Measurements from ENCODE around the gene MAFF.
A peak's percentile ranks its signal among the peaks of the same experiment; 100 is the strongest.
"Not testable (repeated sequence)": the region's sequence is repeated elsewhere in the genome, so short reads cannot be mapped to it uniquely, and the experiment has no call there.

The MAFF gene

GRCh38 chr22:38201711-38202436 is at the start of gene MAFF:
MAFF (plus strand) TSS chr22:38201994; CDS start chr22:38213854, 11,860 bp downstream.
- peak; percentile 85 for DNase-seq

- no peak for DNase-seq
Measured at GRCh38 chr22:38153821-38154562, 47.8 kb upstream of the MAFF start.

DNA sequence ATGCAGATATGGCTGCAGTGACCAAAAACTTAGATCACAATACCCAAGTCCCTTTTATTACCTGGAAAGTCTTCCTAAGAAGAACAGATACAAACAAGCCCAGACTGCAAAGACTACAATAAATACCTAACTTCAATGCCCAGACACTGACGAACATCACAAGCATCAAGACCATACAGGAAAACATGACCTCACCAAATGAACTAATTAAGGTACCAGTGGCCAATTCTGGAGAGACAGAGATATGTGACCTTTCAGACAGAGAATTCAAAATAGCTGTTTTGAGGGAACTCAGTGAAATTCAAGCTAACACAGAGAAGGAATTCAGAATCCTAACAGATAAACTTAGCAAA is 47.3 kb upstream of the MAFF start:
- not testable (repeated sequence) for DNase-seq

DNA sequence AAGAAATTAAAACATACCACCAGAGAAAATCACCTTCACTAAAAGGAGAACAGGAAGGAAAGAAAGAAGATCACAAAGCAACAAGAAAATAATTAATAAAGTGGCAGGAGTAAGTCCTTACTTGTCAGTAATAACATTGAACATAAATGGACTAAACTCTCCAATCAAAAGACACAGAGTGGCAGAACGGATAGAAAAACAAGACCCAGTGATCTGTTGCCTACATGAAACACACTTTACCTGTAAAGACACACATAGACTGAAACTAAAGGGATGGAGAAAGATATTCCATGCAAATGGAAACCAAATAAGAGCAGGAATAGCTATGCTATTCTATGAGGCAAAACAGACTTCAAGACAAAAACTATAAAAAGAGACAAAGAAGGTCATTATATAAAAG is 46.1 kb upstream of the MAFF start:
- DNase-seq: no peak

DNA sequence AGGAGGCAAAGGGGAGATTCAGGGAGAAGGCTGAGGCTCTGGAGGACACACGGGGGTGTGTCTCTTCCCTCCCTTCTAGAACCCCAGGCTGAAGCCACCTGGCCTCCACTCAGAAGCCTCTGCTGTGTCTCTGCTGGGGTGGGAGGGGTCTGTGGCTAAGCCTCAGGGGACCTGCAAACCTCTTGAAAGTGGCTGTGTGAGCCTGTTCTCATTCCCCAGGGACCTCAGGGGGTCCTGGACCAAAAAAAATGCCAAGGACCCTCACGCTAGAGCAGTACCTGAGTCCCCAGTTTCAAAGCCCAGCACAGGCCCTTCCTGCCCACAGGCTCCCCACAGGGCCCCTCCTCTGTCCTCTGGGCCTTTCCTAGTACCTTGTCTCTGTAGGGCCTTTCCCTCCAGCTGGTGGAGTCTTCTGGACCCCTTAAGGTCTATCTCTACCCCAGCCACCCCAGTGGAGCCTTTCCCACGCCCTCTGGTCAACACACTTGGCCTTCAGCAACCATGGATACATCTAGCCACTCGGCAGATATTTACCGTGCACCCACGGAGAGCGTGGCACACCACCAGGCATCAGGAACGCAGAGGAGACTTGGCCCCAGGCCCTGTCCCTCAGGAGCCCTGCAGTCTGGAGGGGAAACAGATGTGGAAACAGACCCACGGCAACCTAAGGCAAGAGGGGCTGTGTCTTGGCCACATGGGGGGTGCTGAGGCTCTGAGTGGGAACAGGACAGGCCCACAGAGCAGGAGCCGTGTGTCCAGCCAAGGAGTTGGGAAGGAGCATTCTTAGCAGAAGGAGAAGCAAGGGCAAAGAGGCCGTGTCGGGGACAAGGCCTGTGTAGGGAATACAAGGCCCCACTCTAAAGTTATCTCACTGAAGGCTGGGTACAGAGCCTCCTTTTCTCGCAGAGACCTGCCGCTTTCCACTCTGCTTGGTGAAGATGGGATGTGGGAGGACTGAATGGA is 38.6 kb upstream of the MAFF start:
- DNase-seq: no peak

DNA sequence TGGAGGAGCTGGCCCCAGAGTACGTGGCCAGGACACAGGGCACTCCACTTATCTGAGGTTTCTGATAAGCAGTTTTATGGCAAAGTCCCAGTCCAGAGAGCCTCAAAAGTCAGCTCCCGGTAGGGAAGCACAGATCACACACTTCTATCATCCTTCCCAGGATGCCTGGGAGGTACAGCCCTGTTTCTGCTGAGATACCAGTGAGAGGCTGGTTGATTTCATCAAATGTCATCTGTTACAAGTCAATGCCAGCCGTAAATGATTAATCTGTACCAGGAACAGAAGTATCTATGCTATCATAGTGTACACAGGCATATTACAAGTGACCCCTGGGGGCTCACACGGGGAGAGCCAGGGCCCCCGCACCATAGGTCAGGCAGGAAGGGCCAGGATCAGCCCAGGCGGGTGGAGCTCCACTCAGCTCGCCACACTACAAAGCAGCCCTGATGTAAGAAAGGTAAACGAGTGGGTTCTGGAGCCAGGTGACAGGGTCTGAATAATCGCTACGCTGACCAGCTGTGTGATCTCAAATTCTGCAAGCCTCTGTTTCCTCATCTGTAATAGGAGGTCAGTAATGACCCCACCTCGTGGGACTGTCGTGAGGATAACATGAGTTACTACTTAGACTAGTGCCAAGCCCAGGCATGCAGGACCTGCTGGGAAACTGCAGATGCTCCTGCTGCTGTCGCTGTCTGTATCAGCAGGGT is 37.8 kb upstream of the MAFF start:
- no peak for DNase-seq

DNA sequence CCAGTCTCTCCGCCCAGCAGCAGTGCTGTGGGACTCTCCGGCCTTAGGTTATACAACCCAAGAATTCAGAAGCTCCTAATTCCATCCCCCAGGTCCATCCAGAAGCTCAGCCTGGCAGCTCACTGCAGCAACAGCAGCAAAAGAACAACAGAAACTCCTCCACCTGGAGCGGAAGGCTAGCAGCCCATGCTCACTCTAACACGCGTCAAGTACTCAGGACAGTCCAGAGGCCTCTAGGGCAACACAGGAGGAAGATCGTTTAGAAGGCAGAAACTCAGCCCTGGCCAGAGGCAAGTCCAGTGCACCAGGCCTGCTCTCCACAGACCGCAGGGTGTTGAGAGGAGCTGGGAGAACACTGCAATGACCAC is 37.3 kb upstream of the MAFF start:
- no peak for DNase-seq

DNA sequence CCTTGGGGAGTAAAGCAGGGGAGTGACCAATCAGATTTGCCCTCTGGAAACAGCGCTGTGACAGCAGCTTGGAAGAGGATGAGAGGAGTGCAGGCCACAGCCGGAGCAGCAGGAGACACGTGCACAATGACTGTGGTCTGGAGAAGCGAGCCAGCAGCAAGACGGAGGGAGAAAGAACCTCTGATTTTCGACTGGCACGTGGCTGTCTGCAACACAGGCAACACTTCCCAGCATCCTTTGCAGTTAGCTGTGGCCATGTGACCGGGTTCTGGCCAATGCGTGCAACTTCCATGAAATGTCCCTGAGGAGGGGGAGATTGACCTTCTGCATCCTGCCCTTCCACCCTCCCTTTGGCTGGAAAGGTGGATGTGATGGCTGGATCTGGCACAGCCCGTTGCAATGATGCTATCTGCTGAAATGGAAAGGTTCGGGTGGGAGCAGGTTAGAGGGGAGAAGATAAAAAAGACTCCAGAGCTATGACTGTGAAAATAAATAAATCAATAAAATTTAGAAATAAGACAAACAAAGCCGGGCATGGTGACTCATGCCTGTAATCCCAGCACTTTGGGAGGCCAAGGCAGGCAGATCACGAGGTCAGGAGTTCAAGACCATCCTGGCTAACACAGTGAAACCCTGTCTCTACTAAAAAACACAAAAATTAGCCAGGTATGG is 35.7 kb upstream of the MAFF start:
- DNase-seq: no peak

DNA sequence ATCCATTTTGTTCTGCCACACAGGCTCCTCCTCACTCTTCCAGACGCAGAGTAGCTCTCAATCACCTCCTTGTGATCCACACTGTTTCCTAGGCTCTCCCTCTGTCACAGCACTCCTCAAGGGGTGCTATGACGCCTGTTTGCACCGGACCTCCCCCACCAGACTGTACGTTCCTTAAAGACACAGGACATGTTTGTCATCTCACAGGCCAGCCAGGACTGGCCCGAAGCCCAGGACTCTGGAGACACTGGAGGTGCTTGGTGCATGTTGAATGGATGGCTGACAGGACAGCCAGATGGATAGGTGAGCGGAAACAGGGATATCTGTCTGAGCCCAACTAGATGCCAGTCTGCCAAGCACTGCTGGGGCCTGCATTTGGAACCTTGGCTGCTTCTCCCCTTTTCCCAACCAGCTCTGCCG is 33.8 kb upstream of the MAFF start:
- DNase-seq: no peak

DNA sequence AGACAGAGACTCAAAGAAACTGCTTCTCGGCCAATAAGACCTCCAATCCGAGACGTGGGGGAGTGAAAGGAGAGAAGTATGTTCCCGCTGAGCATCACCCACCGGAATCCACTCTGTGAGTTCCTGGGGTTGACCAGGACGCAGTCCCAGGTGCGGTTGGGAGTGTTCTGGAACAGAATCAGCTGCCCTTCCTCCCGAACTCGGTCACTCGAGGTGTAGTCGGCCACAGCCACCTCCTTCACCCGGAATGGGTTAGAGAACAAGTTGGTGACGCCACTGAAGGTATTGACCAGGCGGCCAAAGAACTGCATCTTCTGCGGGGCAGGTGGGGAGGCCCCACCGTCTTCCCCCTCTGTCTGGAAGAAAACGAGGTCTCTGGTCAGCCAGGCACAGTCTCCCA is 32.7 kb upstream of the MAFF start:
- no peak for DNase-seq

- no peak for DNase-seq
Measured at GRCh38 chr22:38170469-38170868, 31.3 kb upstream of the MAFF start.

DNA sequence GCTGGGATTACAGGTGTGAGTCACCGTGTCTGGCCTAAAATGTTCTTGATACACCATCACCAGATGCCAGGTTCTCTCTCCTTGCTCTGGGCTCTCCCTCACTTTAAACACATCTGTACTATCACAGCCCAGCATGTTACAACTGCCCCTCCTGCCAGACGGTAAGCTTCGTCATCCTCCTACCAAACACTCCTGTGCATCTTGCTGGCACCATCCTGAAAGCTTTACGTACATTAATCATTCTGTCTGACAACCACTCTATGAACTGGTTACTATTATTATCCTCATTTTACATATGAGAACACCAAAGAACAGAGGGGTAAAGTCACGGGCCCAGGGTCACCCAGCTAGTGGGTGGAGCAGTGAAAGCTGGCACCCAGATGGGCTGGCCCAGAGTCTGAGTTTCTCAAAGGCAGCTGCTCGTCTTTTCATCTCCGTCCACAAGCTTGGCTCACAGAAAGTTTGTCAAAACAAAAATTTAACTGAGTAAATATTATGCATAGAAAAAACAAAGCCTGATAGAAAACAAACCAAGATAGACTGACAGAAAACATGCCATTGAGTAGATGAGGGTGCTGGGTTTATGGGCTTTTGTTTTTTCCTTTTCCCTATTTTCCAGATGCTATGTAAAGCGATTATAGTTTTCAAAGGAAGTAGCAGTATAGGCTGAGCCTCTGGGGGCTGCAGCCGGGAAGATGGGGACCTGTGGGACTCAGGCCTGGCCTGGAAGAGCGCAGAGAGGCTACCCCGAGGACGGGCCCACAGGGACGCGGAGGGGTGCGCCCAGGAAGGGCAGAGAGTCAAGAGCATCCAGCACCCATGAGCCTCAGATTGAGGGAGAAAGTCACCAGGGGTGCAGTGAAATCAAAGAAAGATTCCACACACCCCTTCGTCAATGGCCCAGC is 29.6 kb upstream of the MAFF start:
- no peak for DNase-seq

- no peak for DNase-seq
Measured at GRCh38 chr22:38172832-38173640, 28.8 kb upstream of the MAFF start.

- no peak for DNase-seq
Measured at GRCh38 chr22:38173641-38173906, 28.2 kb upstream of the MAFF start.

GRCh38 chr22:38174626-38175025 is 27.2 kb upstream of the MAFF start:
- no peak for DNase-seq

GRCh38 chr22:38175206-38176118 is 26.3 kb upstream of the MAFF start:
- DNase-seq: no peak

- no peak for DNase-seq
Measured at GRCh38 chr22:38176170-38176741, 25.5 kb upstream of the MAFF start.

GRCh38 chr22:38177044-38177443 is 24.8 kb upstream of the MAFF start:
- no peak for DNase-seq

DNA sequence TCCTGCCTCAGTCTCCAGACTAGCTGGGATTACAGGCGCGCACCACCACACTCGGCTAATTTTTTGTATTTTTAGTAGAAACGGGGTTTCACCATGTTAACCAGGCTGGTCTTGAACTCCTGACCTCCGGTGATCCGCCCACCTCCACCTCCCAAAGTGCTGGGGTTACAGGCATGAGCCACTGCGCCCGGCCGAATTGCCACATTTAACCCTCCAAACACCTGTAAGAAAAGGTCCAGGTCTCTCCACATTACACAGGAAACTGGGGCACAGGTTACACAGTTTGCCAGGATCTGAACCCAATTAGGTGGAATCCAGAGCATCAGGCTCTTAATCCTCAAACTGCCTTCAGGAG is 24.2 kb upstream of the MAFF start:
- DNase-seq: not testable (repeated sequence)
